Osteocyte (in vitro differentiated cells): ENCODE results near the gene PNCK. TPM values are rescaled to one million over a fixed set of nuclear protein-coding genes. Genes with fewer than 3 reads are reported as not detected.
"Not testable (repeated sequence)": the region's sequence is repeated elsewhere in the genome, so short reads cannot be mapped to it uniquely, and the experiment has no call there.

Experiments used
- DNase-seq: peaks from one replicate; pipeline ENCODE4 v3.0.0; 2021; ENCODE audit warnings: mixed read lengths; ENCODE audit not compliant: unreplicated experiment; ENCODE audit errors: extremely low spot score
- H3K27ac Mint-ChIP-seq: one replicate; pipeline ENCODE4 v1.8.0; 2021; ENCODE audit warnings: mild to moderate bottlenecking, mixed read lengths; ENCODE audit not compliant: unreplicated experiment
- H3K27me3 Mint-ChIP-seq: one replicate; pipeline ENCODE4 v1.8.0; 2021; ENCODE audit warnings: mixed read lengths; ENCODE audit not compliant: unreplicated experiment
- H3K36me3 Mint-ChIP-seq: one replicate; pipeline ENCODE4 v1.8.0; 2021; ENCODE audit warnings: mixed read lengths; ENCODE audit not compliant: unreplicated experiment
- H3K4me1 Mint-ChIP-seq: one replicate; pipeline ENCODE4 v1.8.0; 2021; ENCODE audit warnings: mixed read lengths; ENCODE audit not compliant: unreplicated experiment
- H3K4me3 Mint-ChIP-seq: one replicate; pipeline ENCODE4 v1.8.0; 2021; ENCODE audit warnings: mild to moderate bottlenecking, moderate library complexity, mixed read lengths; ENCODE audit not compliant: unreplicated experiment
- H3K9me3 Mint-ChIP-seq: one replicate; pipeline ENCODE4 v1.8.0; 2021; ENCODE audit warnings: mixed read lengths; ENCODE audit not compliant: unreplicated experiment
- total RNA-seq: library from RNA; stranded (reverse); gene quantifications from 2 replicates; pipeline ENCODE4 v1.2.1, GENCODE V29; 2021
- TF ChIP-seq, protein P1 (sequence below): fragments of 200-600 bp; sonication (generic); IDR thresholded peaks from 2 replicates; pipeline ENCODE4 v1.5.0; 2021; ENCODE audit warnings: antibody characterized with exemption, mild to moderate bottlenecking, moderate library complexity

Gene PNCK
- total RNA-seq, 1 donor from 2014 or later: 3.6 TPM

DNA sequence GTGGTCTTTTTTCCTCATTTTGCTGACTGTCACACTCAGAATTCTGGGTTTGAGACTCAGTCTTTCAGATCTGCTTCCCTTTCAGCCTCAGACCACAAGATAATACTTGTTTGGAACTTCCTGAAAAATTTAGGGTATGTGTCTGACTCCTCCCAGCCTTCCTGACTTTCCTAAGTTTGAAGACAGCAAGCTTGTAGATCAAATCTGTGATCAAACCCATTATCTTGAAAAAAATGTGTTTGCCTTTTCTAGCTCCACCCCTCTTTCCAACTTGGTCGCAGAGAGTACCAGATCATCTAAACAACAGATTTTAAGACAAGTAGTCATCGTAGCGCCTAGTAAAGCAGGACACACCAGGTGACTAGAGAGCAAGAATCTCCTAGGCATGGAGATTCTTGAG, 40.6 kb upstream of the PNCK start:
- Mint-ChIP-seq H3K27ac (no peak overlapping the region), H3K27me3 (no peaks in the 10 kb centered on the region), H3K4me1 (no peaks in the 10 kb centered on the region), H3K36me3 (peaks cover 19% of the 10 kb centered on the region), H3K4me3 (no peak overlapping the region), H3K9me3 (no peaks in the 10 kb centered on the region)
- TF ChIP-seq, protein P1, sequence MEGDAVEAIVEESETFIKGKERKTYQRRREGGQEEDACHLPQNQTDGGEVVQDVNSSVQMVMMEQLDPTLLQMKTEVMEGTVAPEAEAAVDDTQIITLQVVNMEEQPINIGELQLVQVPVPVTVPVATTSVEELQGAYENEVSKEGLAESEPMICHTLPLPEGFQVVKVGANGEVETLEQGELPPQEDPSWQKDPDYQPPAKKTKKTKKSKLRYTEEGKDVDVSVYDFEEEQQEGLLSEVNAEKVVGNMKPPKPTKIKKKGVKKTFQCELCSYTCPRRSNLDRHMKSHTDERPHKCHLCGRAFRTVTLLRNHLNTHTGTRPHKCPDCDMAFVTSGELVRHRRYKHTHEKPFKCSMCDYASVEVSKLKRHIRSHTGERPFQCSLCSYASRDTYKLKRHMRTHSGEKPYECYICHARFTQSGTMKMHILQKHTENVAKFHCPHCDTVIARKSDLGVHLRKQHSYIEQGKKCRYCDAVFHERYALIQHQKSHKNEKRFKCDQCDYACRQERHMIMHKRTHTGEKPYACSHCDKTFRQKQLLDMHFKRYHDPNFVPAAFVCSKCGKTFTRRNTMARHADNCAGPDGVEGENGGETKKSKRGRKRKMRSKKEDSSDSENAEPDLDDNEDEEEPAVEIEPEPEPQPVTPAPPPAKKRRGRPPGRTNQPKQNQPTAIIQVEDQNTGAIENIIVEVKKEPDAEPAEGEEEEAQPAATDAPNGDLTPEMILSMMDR: no peak
- no peak for DNase-seq

DNA sequence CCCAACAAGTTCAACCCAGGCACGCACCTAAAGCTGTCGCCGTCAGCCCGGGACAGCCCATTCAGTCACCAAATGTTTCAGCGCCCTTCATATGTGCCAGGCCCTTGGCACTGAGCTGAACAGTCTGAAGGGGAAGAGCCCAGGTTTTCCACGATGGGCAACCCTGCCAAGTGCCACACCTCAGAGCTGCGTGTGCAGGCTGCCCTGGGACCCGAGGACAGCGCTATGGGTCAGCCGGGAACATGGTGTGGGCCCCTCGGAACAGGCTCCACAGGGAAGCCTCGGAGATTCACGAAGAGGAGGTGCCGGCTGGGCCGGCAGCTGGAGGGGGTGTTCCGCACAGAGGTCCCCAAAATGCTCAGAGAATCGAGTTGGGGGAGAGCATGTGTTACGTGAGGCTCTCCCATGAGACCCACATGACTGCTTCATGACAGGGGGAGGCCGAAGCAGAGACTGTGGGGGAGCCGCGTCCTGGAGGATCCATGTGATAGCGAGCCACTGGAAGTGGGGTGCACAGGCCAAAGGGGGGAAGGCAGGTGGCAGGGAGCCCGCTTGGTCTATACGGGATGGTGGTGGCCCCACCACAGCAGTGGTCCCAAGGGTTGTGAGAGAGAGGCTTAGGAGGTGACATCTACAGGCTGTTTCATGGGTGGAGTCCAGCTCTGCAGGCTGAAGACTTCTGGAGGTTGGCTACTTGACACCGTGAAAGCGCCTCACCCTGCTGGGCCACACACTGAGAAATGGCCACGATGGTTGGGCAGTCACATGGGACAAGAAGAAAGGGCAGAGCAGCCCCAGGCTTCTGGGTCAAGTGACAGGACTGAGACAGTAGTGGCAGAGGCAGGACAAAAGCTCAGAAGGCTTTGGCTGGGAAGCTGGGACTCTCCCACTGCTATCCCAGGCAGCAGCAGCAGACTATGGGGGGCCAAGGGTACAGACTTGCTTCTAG, 36.4 kb upstream of the PNCK start:
- Mint-ChIP-seq H3K4me3 (no peak overlapping the region), H3K27me3 (no peaks in the 10 kb centered on the region), H3K9me3 (no peaks in the 10 kb centered on the region), H3K4me1 (peaks cover 7% of the 10 kb centered on the region), H3K36me3 (peaks cover 8% of the 10 kb centered on the region), H3K27ac (no peak overlapping the region)
- DNase-seq: no peak
- TF ChIP-seq, protein P1: no peak

DNA sequence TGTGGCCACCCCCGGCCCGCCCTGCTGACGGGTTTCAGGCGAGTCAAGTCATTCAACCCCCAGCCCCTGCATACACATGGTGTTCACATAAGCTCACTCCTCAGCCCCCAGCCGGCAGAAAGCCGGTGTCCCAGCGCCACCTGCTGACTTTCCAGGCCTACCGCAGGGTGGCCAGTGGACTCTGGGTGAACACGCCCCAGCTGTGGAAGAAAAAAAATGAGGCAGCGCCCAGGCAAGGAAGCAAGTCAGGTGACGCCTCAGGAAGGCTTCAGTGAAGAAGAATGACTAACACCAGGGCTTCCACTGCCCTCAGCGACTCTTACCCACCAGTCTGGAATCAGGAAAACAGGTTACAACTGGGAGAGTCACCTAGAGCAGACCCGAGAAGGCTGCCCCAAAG, 34.8 kb upstream of the PNCK start:
- TF ChIP-seq, protein P1: peak; percentile 64
- Mint-ChIP-seq H3K4me3 (no peak overlapping the region), H3K27me3 (no peaks in the 10 kb centered on the region), H3K4me1 (peaks cover 7% of the 10 kb centered on the region), H3K36me3 (peaks cover 5% of the 10 kb centered on the region), H3K27ac (no peak overlapping the region), H3K9me3 (no peaks in the 10 kb centered on the region)
- no peak for DNase-seq

DNA sequence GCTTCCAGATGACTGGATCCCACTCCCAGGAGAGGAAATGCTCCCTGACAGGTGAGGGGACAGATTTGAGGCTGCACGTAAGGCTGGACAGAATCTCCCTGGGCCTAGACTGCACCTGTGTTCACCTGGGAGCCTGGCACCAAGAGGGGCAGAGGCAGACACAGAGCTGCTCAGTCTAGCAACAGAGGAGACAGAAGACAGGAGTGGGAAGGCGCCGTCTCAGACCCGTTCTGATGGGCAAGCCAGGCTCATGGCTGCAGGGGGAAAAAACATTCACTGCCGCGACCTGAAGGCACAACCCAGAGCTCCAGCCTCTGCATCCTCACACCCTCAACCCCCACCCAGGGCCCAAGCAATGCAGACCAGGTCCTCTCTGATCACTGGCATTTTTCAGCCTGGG, 33.8 kb upstream of the PNCK start:
- Mint-ChIP-seq H3K27me3 (no peaks in the 10 kb centered on the region), H3K36me3 (peaks cover 5% of the 10 kb centered on the region), H3K27ac (no peak overlapping the region), H3K9me3 (no peaks in the 10 kb centered on the region), H3K4me1 (peaks cover 7% of the 10 kb centered on the region), H3K4me3 (no peak overlapping the region)
- DNase-seq: no peak
- TF ChIP-seq, protein P1: no peak

DNA sequence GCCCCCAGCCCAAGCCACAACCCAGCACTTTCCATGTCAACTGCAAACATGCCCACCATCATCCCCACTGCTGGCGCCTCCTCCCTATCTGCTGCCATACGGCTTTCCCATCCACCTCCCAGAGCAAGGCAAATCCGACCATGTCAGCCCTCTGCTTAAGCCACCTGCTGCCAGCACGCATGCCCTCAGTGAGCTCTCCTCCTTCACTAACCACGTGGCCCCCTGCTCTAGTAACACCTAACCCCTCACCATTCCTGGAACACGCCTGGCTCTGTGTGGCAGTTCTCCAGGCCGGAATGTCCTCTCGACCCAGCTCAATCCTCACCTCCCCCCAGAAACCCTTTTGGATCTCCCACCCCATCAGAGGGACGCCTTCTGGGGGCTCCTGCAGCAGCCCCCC, 33.2 kb upstream of the PNCK start:
- peaks cover 5% of the 10 kb centered on the region for H3K36me3 Mint-ChIP-seq
- H3K4me3 Mint-ChIP-seq: no peak overlapping the region
- H3K27me3 Mint-ChIP-seq: no peaks in the 10 kb centered on the region
- DNase-seq: no peak
- H3K9me3 Mint-ChIP-seq: no peaks in the 10 kb centered on the region
- no peak overlapping the region for H3K27ac Mint-ChIP-seq
- H3K4me1 Mint-ChIP-seq: peaks cover 7% of the 10 kb centered on the region
- TF ChIP-seq, protein P1: no peak

DNA sequence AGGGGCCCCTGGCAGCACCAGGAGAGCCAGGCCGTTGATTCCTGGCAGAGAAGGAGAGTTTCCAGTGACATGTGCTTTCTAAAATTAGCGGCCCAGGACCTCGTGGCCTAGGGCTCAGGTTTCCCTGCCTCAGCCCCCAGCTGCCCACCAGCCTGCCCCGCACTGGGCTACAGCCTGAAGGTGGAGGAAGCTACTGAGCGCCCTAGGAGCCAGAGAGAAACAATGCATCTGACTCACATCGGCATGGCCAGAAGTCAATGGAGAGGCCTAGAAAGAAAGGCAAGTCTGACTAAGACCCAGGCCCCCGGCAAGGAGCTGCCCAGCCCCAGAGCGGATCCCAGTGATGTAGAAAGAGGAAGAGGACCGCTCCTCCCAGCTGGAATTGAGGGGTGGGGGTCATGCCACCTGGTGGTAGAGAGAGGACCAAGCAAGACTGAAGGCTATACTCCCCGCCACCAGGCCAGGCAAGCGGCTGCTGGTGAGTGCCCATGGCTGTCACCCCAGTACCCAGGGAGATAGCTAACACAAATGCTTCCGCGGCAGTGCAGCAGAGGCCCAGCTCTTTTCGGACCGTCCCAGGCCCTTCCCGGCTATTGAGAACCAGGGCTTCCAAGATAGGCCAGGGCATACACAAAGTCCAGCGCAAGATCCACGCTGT, 31.9 kb upstream of the PNCK start:
- not testable (repeated sequence) for H3K9me3 Mint-ChIP-seq, H3K27ac Mint-ChIP-seq, H3K27me3 Mint-ChIP-seq, H3K4me3 Mint-ChIP-seq, H3K36me3 Mint-ChIP-seq, DNase-seq
- H3K4me1 Mint-ChIP-seq: peaks cover 12% of the 10 kb centered on the region

DNA sequence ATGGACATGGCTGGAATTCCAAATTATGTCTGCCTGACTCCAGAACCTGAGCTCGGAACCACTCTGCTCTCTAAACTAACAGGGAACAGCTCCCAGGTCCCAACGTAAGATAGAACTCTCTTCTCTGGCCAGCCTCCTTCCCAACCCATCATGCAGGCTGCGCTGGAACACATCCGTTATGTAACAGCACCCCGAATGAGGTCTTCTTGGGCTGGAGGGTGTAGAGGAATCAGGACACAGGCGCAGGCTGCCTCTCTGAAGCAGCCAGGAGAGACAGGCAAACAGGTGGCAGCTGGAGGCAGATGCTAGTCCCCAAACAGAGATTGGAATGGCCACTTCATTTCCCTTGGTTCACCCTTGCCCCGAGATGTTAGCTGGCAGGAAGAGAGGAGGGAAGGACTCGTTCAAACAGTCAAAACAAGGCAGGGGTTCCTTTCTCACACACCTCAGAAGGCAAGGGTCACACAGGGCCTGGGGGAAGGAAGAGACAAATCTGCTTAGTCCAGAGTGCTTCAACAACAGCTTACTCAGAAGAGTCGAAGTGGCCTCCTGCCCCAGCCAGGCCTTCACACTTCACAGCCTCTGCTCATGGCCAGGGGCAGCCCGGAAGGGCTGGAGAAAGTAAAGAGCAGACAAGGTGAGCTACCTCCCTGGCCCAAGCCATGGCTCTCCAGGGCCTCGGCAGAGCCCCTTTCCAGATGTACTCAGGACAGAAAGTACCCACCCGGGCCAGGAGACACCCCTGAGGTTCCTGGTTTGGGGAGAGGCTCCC, 31.2 kb upstream of the PNCK start:
- not testable (repeated sequence) for H3K36me3 Mint-ChIP-seq, H3K9me3 Mint-ChIP-seq, H3K27me3 Mint-ChIP-seq, H3K27ac Mint-ChIP-seq, DNase-seq, H3K4me3 Mint-ChIP-seq
- H3K4me1 Mint-ChIP-seq: peaks cover 17% of the 10 kb centered on the region
